ENCODE data around the gene LCP2. TPM values are rescaled to one million over a fixed set of nuclear protein-coding genes. Genes with fewer than 3 reads are reported as not detected.

Gene LCP2
- total RNA-seq, 1 donor from 2014 or later = 83.1 TPM

DNA sequence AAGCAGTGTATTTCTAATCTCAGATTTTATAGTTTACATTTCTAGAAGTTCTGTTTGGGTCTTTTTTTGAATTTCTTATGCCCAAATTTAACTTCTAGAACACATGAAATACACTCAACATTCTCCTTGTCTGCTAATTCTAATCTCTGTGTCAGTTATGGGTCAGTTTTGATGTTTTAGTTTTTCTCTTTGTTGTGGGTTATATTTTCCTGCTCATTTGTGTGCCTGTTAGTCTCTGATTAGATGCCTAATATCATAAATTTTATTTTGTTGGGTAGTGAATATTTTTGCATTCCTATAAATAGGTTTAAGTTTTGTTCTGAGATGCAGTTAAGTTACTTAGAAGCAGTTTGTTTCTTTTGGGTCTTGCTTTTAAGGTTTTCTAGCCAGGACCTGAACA is 12.4 kb downstream of the LCP2 start:
- DNase-seq (no peak), ATAC-seq (no peak)
- H3K4me3 ChIP-seq = no peak overlapping the region
- TF ChIP-seq, protein P1, sequence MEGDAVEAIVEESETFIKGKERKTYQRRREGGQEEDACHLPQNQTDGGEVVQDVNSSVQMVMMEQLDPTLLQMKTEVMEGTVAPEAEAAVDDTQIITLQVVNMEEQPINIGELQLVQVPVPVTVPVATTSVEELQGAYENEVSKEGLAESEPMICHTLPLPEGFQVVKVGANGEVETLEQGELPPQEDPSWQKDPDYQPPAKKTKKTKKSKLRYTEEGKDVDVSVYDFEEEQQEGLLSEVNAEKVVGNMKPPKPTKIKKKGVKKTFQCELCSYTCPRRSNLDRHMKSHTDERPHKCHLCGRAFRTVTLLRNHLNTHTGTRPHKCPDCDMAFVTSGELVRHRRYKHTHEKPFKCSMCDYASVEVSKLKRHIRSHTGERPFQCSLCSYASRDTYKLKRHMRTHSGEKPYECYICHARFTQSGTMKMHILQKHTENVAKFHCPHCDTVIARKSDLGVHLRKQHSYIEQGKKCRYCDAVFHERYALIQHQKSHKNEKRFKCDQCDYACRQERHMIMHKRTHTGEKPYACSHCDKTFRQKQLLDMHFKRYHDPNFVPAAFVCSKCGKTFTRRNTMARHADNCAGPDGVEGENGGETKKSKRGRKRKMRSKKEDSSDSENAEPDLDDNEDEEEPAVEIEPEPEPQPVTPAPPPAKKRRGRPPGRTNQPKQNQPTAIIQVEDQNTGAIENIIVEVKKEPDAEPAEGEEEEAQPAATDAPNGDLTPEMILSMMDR (IDR thresholded peaks at IDR 0.05) = no peak
- H3K9me3 ChIP-seq = no peaks in the 10 kb centered on the region
- intact Hi-C loops (cut with DNase I) = no loop called here
- no peaks in the 10 kb centered on the region for H3K27me3 ChIP-seq
- peaks cover 28% of the 10 kb centered on the region for H3K4me1 ChIP-seq
- peaks cover 2% of the 10 kb centered on the region for H3K36me3 ChIP-seq
- H3K27ac ChIP-seq = no peak overlapping the region

DNA sequence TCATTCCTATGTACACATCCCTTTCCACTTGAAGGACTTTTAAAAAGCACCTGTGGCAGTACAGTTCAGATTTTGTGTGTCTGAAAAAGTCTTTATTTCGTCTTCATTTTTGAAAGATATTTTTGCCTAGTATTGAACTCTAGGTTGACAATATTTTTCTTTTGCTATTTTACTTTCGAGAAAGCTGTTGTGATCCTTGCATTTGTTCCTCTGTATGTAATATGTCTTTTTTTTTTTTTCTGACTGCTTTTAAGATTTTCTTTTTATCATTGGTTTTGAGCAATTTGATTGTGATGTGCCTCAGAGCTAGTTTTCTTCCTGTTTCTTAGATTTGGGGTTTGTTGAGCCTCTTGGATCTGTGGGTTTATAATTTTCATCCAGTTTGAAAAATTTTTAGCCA is 13.3 kb downstream of the LCP2 start:
- no peak for ATAC-seq
- Histone ChIP-seq H3K27me3 (no peaks in the 10 kb centered on the region), H3K9me3 (no peaks in the 10 kb centered on the region), H3K4me1 (peaks cover 33% of the 10 kb centered on the region), H3K27ac (no peak overlapping the region), H3K36me3 (no peaks in the 10 kb centered on the region), H3K4me3 (no peak overlapping the region)
- TF ChIP-seq, protein P1 (IDR thresholded peaks at IDR 0.05) = no peak
- intact Hi-C loops (cut with DNase I) = no loop called here
- no peak for DNase-seq

DNA sequence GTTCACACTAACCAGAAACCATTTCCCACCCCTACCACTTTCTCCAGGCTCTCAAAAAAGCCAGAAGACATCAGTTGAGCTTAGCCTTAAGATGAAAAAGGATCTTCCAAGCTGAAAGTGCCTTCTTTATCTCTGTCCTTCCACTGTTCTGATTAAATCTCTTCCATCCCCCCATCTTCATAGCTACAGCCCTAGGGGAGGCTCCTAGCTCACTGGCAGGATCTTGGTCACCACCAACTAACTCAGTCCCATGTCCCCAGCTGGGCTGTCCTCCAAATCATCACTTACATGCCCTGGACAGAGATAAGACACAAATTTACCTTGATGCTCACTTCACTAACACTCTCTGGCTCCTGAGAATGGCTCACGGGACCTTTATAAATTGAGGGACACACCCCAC is 14.3 kb downstream of the LCP2 start:
- ATAC-seq (no peak), DNase-seq (no peak)
- intact Hi-C loops (cut with DNase I) = no loop called here
- H3K36me3 ChIP-seq = no peaks in the 10 kb centered on the region
- H3K4me1 ChIP-seq = peaks cover 32% of the 10 kb centered on the region
- no peaks in the 10 kb centered on the region for H3K27me3 ChIP-seq
- no peaks in the 10 kb centered on the region for H3K9me3 ChIP-seq
- H3K27ac ChIP-seq = no peak overlapping the region
- no peak overlapping the region for H3K4me3 ChIP-seq
- TF ChIP-seq, protein P1 (IDR thresholded peaks at IDR 0.05) = no peak

DNA sequence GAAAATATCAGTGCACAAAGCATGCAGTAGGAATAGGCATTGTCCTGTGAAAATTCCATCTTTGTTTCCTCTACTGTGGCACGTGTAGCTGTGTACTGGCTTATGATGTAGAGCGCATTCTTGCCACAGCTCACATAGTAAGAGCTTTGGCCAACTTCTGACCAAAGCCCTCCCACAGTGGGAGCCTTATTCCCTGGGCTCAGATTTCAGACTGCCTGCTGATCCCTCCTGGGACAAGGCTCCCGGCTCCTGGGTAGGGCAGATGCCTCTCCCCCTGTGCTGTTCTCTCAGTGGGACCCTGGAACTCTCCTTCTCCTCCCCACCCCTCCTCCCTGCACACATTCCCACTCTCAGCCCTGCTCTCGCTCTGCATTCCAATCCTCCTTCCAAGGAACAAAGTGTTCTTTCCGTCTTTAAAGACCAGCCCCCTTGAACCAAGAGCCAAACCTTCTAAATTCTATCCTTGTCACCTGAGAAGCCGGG is 17.5 kb downstream of the LCP2 start:
- intact Hi-C loops (cut with DNase I) = no loop called here
- H3K36me3 ChIP-seq = peaks cover 5% of the 10 kb centered on the region
- H3K27me3 ChIP-seq = no peaks in the 10 kb centered on the region
- peaks cover 50% of the 10 kb centered on the region for H3K4me1 ChIP-seq
- ATAC-seq (peak; percentile 58), DNase-seq (no peak)
- TF ChIP-seq, protein P1 (IDR thresholded peaks at IDR 0.05) = no peak
- H3K9me3 ChIP-seq = no peaks in the 10 kb centered on the region
- H3K27ac ChIP-seq = peak overlapping the region; percentile 66
- no peak overlapping the region for H3K4me3 ChIP-seq

DNA sequence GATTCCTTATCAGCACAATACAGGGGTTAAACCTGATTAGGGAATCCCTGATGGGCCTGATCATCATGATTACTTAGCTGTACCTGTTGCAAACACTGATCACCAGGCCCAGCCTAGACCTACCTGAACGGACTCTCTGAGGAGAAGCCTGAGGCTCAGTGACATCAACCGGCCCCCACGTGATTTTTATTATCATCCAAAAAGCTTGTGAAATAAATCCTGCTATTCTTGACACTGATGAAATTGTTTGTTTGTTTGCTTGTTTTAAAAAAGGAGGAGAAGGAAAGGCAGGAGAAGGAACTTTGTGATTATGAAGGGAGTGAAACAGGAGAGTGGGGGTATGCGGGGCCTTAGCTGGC is 18.1 kb downstream of the LCP2 start:
- no peaks in the 10 kb centered on the region for H3K9me3 ChIP-seq
- H3K27ac ChIP-seq = peak overlapping the region; percentile 66
- peaks cover 51% of the 10 kb centered on the region for H3K4me1 ChIP-seq
- H3K36me3 ChIP-seq = peaks cover 9% of the 10 kb centered on the region
- no peak for DNase-seq
- no peak overlapping the region for H3K4me3 ChIP-seq
- intact Hi-C loops (cut with DNase I) = no loop called here
- ATAC-seq = no peak
- TF ChIP-seq, protein P1 (IDR thresholded peaks at IDR 0.05) = no peak
- no peaks in the 10 kb centered on the region for H3K27me3 ChIP-seq
